Mesangial cell (primary cell): ENCODE results near the gene PGLYRP4. TPM values are rescaled to one million over a fixed set of nuclear protein-coding genes. Genes with fewer than 3 reads are reported as not detected.

Experiments
- total RNA-seq: library from RNA; depleted of rRNA; stranded (reverse); fragments of >200 nt; gene quantifications from 2 replicates; pipeline ENCODE4 v1.2.3, GENCODE V29; 2015

PGLYRP4 gene
- not detected in 2 replicates for total RNA-seq

GRCh38 chr1:153348511-153349362 is at the start of gene PGLYRP4:
Gene PGLYRP4, minus strand, starts transcription at chr1:153348841. Its CDS starts 909 bp downstream, at chr1:153347932.

GRCh38 chr1:153390938-153391710 is 42.5 kb upstream of the PGLYRP4 start, which contains the start of gene S100A8:
Gene S100A8, minus strand, starts transcription at chr1:153391073. Its CDS starts 538 bp downstream, at chr1:153390535.

GRCh38 chr1:153375511-153375910 is 26.9 kb upstream of the PGLYRP4 start, which contains the start of gene S100A12:
Gene S100A12, minus strand, starts transcription at chr1:153375621. Its CDS starts 1,029 bp downstream, at chr1:153374592.

GRCh38 chr1:153357853-153358690 is 9.4 kb upstream of the PGLYRP4 start, which contains the start of gene S100A9:
Gene S100A9, plus strand, starts transcription at chr1:153357854. Its CDS starts 430 bp downstream, at chr1:153358284.

GRCh38 chr1:153312570-153313186 is 36.0 kb downstream of the PGLYRP4 start, which contains the start of gene PGLYRP3:
Gene PGLYRP3, minus strand, starts transcription at chr1:153312952. Its CDS starts 2,287 bp downstream, at chr1:153310665.

Other genes starting within 250 kb of the PGLYRP4 start
- not detected in 2 replicates for gene SPRR2F, start 235.3 kb downstream of the PGLYRP4 start, total RNA-seq
- gene SPRR2G, start 198.0 kb downstream of the PGLYRP4 start, total RNA-seq: not detected in 2 replicates
- not detected in 2 replicates for gene LELP1, start 145.4 kb downstream of the PGLYRP4 start, total RNA-seq
- not detected in 2 replicates for gene PRR9, start 131.3 kb downstream of the PGLYRP4 start, total RNA-seq
- gene LORICRIN, start 89.2 kb downstream of the PGLYRP4 start, total RNA-seq: not detected in 2 replicates
- gene PGLYRP3, start 35.9 kb downstream of the PGLYRP4 start, total RNA-seq: not detected in 2 replicates
- gene S100A9, start 9.0 kb upstream of the PGLYRP4 start, total RNA-seq: not detected in 2 replicates
- gene S100A12, start 26.8 kb upstream of the PGLYRP4 start, total RNA-seq: not detected in 2 replicates
- gene S100A8, start 42.2 kb upstream of the PGLYRP4 start, total RNA-seq: not detected in 2 replicates
- gene S100A7A, start 67.7 kb upstream of the PGLYRP4 start, total RNA-seq: not detected in 2 replicates
- gene S100A7, start 111.8 kb upstream of the PGLYRP4 start, total RNA-seq: not detected in 2 replicates
- 1,631 and 1,651 TPM in 2 replicates for gene S100A6, start 187.2 kb upstream of the PGLYRP4 start, total RNA-seq
- gene S100A5, start 192.1 kb upstream of the PGLYRP4 start, total RNA-seq: 0.16 and 2.5 TPM in 2 replicates
- 21.2 and 31.3 TPM in 2 replicates for gene S100A4, start 197.0 kb upstream of the PGLYRP4 start, total RNA-seq
- 5.8 and 42.2 TPM in 2 replicates for gene S100A3, start 200.4 kb upstream of the PGLYRP4 start, total RNA-seq
- 3.5 and 21.7 TPM in 2 replicates for gene S100A2, start 217.0 kb upstream of the PGLYRP4 start, total RNA-seq